HepG2 (cell line): ENCODE measurements around the gene TFB1M. TPM values are rescaled to one million over a fixed set of nuclear protein-coding genes. Genes with fewer than 3 reads are reported as not detected.

ENCODE experiments used
- CREM ChIP-seq, 2 experiments: sonication (generic) in 1 of 2; formaldehyde crosslinking in 1 of 2; IDR thresholded peaks; 2 replicates each; pipeline versions ENCODE4 v1.4.0 to v1.6.1; 2016 to 2020; ENCODE audit warnings: antibody characterized with exemption in 1 of 2, mild to moderate bottlenecking in 1 of 2, missing genetic modification reagents in 1 of 2
- FOXA1 ChIP-seq, 2 experiments: fragments of 450-650 bp in 1 of 2; sonication (generic) in 1 of 2; formaldehyde crosslinking in 1 of 2; IDR thresholded peaks; 2 replicates each; pipeline versions ENCODE4 v1.4.0 to v1.6.1; 2016 to 2020; ENCODE audit warnings: missing genetic modification reagents in 1 of 2
- HNRNPLL ChIP-seq: fragments of 200-400 bp; formaldehyde crosslinking; IDR thresholded peaks from 2 replicates; pipeline ENCODE4 v1.6.1; 2017; ENCODE audit warnings: mild to moderate bottlenecking, low read depth, low read length; ENCODE audit not compliant: poor library complexity, severe bottlenecking
- KDM1A ChIP-seq: IDR thresholded peaks from 2 replicates; pipeline ENCODE4 v1.6.1; 2016; ENCODE audit warnings: missing compliant biosample characterization
- PHF20 ChIP-seq: sonication (generic); formaldehyde crosslinking; IDR thresholded peaks from 2 replicates; pipeline ENCODE4 v1.5.0; 2020; ENCODE audit warnings: mild to moderate bottlenecking, missing genetic modification reagents
- SNAPC2 ChIP-seq: sonication (generic); formaldehyde crosslinking; IDR thresholded peaks from 2 replicates; pipeline ENCODE4 v1.8.1; 2022; ENCODE audit warnings: mild to moderate bottlenecking, missing genetic modification reagents
- TMF1 ChIP-seq: sonication (generic); formaldehyde crosslinking; IDR thresholded peaks from 2 replicates; pipeline ENCODE4 v1.8.1; 2022; ENCODE audit warnings: low read depth, missing genetic modification reagents
- ZNF160 ChIP-seq: sonication (generic); formaldehyde crosslinking; IDR thresholded peaks from 2 replicates; pipeline ENCODE4 v1.8.0; 2022; ENCODE audit warnings: mild to moderate bottlenecking, inconsistent platforms, missing genetic modification reagents
- ZNF17 ChIP-seq: sonication (generic); formaldehyde crosslinking; IDR thresholded peaks from 2 replicates; pipeline ENCODE4 v1.5.0; 2020; ENCODE audit warnings: mild to moderate bottlenecking, missing genetic modification reagents
- ZNF546 ChIP-seq: sonication (generic); formaldehyde crosslinking; conservative IDR thresholded peaks from 2 replicates; pipeline ENCODE4 v1.8.1; 2023; ENCODE audit warnings: mild to moderate bottlenecking, missing genetic modification reagents
- ZNF788 ChIP-seq: sonication (generic); formaldehyde crosslinking; IDR thresholded peaks from 2 replicates; pipeline ENCODE4 v1.5.0; 2020; ENCODE audit warnings: mild to moderate bottlenecking, missing genetic modification reagents, borderline replicate concordance
- ZNF839 ChIP-seq: sonication (generic); formaldehyde crosslinking; IDR thresholded peaks from 2 replicates; pipeline ENCODE4 v1.4.0; 2020; ENCODE audit warnings: missing genetic modification reagents, mild to moderate bottlenecking, borderline replicate concordance
- ZSCAN29 ChIP-seq: sonication (generic); formaldehyde crosslinking; conservative IDR thresholded peaks from 2 replicates; pipeline ENCODE4 v1.4.0; 2020; ENCODE audit warnings: mild to moderate bottlenecking, missing genetic modification reagents
- polyA plus RNA-seq, 8 experiments: library from polyadenylated mRNA; depleted of rRNA in 3 of 8; stranded (reverse) in 7 of 8; unstranded in 1 of 8; fragments of >200 nt; fragmentation: Illumina TruSeq in 4 of 8; extraction: Trizol in 4 of 8; gene quantifications; 2 replicates each; pipeline versions ENCODE4 v1.2.1 to v1.2.3, GENCODE V29; 2011 to 2016; ENCODE audit warnings: low read depth in 4 of 8, missing spikeins in 1 of 8, mixed read lengths in 1 of 8; ENCODE audit not compliant: insufficient read depth in 1 of 8
- total RNA-seq, 5 experiments: library from RNA; depleted of rRNA; stranded (reverse); fragments of >200 nt; fragmentation: Illumina TruSeq; extraction: Trizol; gene quantifications; 2 replicates each; pipeline ENCODE4 v1.2.3, GENCODE V29; 2016; ENCODE audit warnings: low read depth in 1 of 5
- TF ChIP-seq, protein P1 (sequence below): sonication (generic); formaldehyde crosslinking; IDR thresholded peaks from 2 replicates; pipeline ENCODE4 v1.9.0; 2021; ENCODE audit warnings: missing genetic modification reagents, mild to moderate bottlenecking, borderline replicate concordance
- TF ChIP-seq, protein P2 (sequence below): sonication (generic); formaldehyde crosslinking; IDR thresholded peaks from 2 replicates; pipeline ENCODE4 v1.4.0; 2020; ENCODE audit warnings: missing genetic modification reagents, low read depth, mild to moderate bottlenecking, borderline replicate concordance
- TF ChIP-seq, protein P3 (sequence below): sonication (generic); formaldehyde crosslinking; IDR thresholded peaks from 2 replicates; pipeline ENCODE4 v1.8.1; 2022; ENCODE audit warnings: mild to moderate bottlenecking, missing genetic modification reagents
- TF ChIP-seq, protein P4 (sequence below): sonication (generic); formaldehyde crosslinking; IDR thresholded peaks from 2 replicates; pipeline ENCODE4 v1.5.0; 2020; ENCODE audit warnings: missing genetic modification reagents
- TF ChIP-seq, protein P5 (sequence below): sonication (generic); formaldehyde crosslinking; IDR thresholded peaks from 2 replicates; pipeline ENCODE4 v1.5.1; 2020; ENCODE audit warnings: mild to moderate bottlenecking, missing genetic modification reagents, borderline replicate concordance

The TFB1M gene
- total and polyA plus RNA-seq, 2 of the 13 experiments (the other 11 are each of a cell fraction or from before 2014, with no cell fraction given) = 91.4 to 122 TPM

DNA sequence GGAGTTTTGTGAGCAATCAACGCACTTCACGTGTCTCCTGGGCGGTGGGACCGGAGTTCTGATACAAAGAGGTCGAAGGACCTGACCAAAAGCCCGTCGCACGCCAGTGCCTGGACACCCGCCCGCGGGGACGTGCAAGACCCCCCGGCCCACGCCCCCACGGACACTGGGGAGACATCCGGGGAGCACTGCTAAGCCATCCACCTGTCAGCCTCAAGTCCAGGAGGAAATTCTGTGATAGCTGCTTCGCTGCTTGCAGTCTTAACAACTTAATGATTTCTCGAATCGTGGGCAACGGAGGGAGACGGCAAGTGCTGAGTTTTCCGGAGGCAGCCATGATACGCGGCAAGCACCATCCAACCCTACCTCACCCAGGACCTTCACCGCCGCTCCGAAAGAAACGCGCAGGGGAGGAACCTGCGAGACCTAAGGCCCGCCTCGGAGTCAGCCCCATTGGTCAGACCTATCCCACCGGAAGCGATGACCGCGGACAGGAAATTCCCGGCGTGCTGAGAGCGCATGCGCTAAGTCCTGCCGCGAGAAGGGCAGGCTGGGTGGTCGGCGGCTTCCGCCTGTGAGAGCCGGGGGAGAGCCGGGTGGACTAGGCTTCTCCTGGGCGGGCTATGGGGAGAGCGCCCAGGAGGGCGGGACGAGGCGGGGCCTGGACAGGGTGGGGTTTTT, at the start of gene TFB1M (continued):
- TF ChIP-seq CREM (IDR thresholded peaks at IDR 0.05) = no peak; the same call in 1 of the 2 replicates
- no peak for TF ChIP-seq CREM (CRISPR knock-in tag; IDR thresholded peaks at IDR 0.05)
- TF ChIP-seq, protein P1, sequence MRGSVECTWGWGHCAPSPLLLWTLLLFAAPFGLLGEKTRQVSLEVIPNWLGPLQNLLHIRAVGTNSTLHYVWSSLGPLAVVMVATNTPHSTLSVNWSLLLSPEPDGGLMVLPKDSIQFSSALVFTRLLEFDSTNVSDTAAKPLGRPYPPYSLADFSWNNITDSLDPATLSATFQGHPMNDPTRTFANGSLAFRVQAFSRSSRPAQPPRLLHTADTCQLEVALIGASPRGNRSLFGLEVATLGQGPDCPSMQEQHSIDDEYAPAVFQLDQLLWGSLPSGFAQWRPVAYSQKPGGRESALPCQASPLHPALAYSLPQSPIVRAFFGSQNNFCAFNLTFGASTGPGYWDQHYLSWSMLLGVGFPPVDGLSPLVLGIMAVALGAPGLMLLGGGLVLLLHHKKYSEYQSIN (CRISPR knock-in tag) = no peak
- peak; percentile 91 for TF ChIP-seq ZNF160 (CRISPR knock-in tag)
- TF ChIP-seq, protein P2, sequence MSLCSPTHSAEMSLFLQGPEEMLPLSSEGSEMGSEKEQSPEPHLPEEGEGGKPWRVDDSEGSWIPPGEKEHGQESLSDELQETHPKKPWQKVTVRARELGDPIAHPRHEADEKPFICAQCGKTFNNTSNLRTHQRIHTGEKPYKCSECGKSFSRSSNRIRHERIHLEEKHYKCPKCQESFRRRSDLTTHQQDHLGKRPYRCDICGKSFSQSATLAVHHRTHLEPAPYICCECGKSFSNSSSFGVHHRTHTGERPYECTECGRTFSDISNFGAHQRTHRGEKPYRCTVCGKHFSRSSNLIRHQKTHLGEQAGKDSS (CRISPR knock-in tag) = no peak
- TF ChIP-seq HNRNPLL = peak; percentile 88
- TF ChIP-seq TMF1 (CRISPR knock-in tag) = no peak
- TF ChIP-seq ZNF17 (CRISPR knock-in tag) = no peak
- TF ChIP-seq PHF20 (CRISPR knock-in tag) = peak; percentile 73
- no peak; the same call in 1 of the 2 replicates for TF ChIP-seq ZNF788 (CRISPR knock-in tag)
- TF ChIP-seq, protein P3, sequence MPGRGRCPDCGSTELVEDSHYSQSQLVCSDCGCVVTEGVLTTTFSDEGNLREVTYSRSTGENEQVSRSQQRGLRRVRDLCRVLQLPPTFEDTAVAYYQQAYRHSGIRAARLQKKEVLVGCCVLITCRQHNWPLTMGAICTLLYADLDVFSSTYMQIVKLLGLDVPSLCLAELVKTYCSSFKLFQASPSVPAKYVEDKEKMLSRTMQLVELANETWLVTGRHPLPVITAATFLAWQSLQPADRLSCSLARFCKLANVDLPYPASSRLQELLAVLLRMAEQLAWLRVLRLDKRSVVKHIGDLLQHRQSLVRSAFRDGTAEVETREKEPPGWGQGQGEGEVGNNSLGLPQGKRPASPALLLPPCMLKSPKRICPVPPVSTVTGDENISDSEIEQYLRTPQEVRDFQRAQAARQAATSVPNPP (CRISPR knock-in tag) = no peak
- no peak for TF ChIP-seq SNAPC2 (CRISPR knock-in tag)
- 0 out of 2 replicates have a peak, but pooled peaks have one; percentile 23 for TF ChIP-seq KDM1A (CRISPR knock-in tag)
- TF ChIP-seq ZSCAN29 (CRISPR knock-in tag) = 0 out of 2 replicates have a peak, but pooled peaks have one; percentile 64
- 0 out of 2 replicates have a peak, but pooled peaks have one; percentile 36 for TF ChIP-seq ZNF546 (CRISPR knock-in tag)
- TF ChIP-seq, protein P4, sequence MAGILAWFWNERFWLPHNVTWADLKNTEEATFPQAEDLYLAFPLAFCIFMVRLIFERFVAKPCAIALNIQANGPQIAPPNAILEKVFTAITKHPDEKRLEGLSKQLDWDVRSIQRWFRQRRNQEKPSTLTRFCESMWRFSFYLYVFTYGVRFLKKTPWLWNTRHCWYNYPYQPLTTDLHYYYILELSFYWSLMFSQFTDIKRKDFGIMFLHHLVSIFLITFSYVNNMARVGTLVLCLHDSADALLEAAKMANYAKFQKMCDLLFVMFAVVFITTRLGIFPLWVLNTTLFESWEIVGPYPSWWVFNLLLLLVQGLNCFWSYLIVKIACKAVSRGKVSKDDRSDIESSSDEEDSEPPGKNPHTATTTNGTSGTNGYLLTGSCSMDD (CRISPR knock-in tag) = peak; percentile 74
- TF ChIP-seq FOXA1 (IDR thresholded peaks at IDR 0.05) = no peak
- TF ChIP-seq FOXA1 (CRISPR knock-in tag; IDR thresholded peaks at IDR 0.05) = no peak
- TF ChIP-seq ZNF839 (CRISPR knock-in tag) = no peak
- TF ChIP-seq, protein P5, sequence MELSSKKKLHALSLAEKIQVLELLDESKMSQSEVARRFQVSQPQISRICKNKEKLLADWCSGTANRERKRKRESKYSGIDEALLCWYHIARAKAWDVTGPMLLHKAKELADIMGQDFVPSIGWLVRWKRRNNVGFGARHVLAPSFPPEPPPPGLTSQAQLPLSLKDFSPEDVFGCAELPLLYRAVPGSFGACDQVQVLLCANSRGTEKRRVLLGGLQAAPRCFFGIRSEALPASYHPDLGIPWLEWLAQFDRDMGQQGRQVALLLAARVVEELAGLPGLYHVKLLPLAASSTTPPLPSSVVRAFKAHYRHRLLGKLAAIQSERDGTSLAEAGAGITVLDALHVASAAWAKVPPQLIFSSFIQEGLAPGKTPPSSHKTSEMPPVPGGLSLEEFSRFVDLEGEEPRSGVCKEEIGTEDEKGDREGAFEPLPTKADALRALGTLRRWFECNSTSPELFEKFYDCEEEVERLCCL = 0 out of 2 replicates have a peak, but pooled peaks have one; percentile 25
